HG03175 (cell line): ENCODE measurements around the gene MMS19.
"Not testable (repeated sequence)": the region's sequence is repeated elsewhere in the genome, so short reads cannot be mapped to it uniquely, and the experiment has no call there.

Source experiments
- ATAC-seq: cut with Tn5 transposase; IDR thresholded peaks from one replicate; pipeline ENCODE4 v1.9.1; 2021; ENCODE audit warnings: mild to moderate bottlenecking, moderate library complexity; ENCODE audit not compliant: unreplicated experiment

Gene MMS19

DNA sequence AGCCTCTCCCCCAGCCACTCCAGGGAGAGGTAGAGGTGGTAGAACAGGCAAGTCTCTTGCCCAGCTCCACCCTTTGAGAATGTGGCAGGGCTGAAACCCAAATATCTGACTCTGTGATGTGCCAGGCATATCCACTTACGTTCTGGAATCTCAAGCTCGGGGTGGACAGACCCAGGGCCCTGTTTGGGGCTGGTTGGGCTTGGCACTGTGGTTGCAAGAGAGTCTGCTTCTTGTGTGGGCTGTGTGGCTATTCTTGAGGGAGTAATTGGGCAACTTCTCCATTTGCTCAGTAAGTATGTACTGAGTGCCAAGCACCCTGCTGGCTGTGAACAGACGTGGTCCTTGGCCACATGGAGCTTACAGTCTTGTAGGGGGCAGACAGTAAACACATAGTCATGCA lies 5.2 kb upstream of the MMS19 start:
- no peak for ATAC-seq

DNA sequence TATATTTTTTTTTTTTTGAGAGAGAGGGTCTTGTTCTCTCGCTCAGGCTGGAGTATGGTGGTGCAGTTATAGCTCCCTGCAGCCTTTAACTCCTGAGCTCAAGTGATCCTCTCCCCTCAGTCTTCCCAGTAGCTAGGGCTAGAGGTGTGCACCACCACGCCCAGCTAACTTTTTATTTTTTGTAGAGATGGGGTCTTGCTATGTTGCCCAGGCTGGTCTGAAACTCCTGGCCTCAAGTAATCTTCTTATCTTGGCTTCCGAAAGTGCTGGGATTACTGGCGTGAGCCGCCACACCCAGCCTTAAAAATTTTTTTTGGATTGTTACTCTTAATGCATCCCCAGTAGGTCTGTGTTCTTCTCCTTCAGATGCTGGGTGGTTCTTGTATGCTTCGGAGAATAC lies 4.7 kb upstream of the MMS19 start:
- ATAC-seq, result no peak

DNA sequence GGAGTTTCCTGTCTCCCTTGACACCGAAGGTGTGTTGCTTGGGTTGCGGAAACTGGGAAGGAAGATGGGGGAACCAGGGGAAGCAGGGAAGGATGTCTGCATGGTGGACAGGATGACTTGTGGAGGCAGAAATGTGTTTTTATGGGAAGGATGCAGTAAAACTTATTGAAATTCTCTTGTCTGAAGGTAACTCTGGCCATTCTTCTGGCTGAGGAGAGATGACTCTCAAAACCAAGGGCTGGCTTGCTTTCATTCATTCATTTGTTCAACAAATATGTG lies 2.0 kb upstream of the MMS19 start:
- no peak for ATAC-seq

DNA sequence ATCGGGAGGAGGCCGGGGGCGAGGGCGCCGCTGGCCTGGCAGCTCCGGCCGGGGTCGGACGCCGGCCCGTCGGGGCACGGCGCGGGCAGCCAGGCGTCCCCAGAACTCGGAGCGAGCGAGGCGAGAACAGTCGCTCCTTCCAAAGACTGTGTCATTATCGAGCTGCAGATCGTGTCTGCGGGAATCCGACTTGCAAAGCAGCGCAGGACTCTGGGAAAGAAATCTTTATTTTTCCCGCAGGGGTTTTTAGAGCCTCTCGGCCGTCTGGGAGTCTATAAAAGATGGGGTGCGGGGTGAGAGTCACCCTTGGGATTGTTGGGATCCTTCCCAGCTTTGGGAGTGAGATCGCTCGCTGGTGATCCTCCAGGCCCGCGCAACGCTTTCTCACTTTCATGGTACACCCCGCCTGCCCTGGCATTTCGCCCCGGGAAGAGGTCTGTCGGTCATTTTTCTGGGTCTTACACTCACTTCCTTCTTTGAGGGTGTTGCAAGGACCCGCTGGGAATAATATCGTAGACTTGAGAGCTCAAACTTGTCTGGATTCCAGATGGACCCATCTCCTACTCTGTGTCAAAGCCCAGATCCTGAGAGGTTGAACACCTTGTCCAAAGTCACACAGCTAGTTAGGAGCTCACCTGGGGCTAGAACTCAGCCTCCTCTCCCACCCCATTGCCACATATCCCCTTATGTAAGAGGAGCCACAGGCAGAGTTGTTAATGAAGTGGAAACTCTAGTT lies 1.5 kb upstream of the MMS19 start:
- ATAC-seq, result no peak

DNA sequence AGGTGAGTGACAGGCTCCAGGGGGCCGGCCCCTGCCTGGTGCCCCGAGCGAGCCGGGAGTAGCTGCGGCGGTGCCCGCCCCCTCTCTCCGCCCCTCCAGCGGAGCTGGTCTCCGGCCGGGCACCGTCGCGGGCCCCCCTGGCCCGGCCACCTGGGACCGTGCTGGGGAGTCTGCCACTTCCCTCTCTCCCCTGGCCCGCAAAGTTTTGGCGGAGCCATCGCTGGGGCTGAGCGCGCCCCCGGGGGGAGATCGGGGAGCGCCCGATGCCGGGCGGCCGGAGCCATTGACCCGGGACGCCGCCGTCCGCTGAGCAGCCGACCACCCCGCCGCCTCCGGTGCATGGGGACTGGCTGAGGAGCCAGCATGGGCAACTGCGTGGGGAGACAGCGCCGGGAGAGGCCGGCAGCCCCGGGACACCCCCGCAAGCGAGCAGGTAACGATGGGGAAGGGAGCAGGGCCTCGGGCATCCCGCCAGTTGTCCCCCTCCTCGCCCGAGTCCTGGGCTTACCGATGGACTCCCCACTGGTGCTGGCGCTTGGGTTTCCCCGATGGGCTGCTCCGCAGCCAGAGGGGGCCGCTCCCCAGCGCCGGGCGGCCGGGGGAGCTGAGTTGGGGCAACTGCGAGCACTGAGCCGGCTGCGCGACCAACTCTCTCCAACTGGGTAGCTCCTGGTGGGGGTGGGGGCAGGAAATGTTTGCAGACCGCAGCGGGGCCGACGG lies 779 bp upstream of the MMS19 start, which contains the start of gene UBTD1:
UBTD1 (plus strand) TSS at position 84 of the 720 bp plus-strand sequence; CDS start at position 364, 280 bp downstream.
- ATAC-seq, result no peak

DNA sequence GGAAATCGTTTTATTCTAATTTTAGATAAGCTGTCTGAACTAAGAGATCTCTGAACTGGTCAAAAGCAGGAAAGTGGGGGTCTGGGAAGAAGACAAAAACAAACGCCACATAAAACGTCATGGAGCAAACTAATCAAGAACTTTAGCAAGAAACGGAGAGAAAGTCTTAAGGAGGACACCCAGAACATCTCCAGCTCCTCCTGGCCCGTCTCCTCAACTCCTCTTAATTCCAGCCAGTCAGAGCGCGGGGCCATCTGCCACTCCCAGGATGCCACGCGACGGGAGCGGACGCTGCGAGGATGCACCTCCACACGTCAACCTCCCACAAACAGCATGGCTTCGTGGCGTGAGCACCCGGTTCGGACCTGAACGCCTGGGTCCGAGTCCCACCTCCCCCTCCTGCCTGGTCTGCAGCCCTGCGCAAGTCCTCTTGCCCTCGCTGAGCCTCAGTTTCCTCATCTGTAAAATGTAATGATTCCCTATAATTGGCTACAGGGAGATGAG lies 598 bp downstream of the MMS19 start:
- peak; percentile 26 for ATAC-seq

DNA sequence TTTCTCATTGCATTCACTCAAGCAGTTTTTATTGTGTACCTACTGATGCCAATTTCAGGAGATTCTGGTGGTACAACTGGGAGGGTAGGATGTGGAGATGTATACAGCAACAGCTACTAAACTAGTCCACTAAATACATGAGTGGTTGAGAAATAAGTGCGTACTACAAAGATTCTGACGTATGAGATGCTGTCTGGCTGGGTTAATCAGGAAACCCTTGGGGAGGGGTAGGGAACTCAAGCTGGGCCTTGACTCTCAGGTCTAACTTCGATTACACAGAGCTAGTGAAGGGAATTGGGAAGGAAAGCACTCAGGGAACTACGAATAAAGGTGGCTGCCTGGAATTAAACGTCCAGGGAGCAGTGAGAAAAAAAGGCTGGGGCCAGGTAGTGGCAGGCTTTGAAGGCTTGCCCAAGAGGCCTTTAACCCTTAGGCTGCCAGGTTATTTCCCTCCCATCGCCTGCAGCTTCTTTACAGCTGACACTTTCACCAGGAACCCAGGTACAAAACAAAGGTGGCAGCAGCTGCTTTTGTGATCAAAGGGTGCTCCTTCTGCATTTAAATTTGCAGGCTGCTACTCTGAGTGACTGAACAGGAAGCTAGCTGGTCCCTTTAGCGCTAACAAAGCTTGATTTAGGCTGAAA lies 3.2 kb downstream of the MMS19 start:
- no peak for ATAC-seq

DNA sequence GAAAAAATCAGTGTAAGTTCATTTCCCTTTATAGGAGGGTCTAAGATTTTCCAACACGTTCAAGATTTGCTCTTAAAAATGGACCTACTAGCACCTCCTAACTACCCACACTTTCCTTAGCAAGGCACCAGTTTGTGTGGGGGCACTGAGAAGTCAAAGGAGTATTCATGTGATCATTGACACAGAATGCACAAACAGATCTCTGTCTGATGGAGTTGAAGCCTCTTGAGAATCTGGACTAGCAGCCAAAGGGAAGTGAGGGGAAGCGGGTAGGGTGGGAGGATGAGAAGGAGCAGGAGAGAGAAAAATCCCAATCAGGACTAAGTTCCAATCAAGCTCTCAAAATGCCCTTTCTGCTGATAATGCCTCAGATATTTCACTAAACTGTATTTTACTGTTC lies 4.1 kb downstream of the MMS19 start:
- ATAC-seq, result no peak

DNA sequence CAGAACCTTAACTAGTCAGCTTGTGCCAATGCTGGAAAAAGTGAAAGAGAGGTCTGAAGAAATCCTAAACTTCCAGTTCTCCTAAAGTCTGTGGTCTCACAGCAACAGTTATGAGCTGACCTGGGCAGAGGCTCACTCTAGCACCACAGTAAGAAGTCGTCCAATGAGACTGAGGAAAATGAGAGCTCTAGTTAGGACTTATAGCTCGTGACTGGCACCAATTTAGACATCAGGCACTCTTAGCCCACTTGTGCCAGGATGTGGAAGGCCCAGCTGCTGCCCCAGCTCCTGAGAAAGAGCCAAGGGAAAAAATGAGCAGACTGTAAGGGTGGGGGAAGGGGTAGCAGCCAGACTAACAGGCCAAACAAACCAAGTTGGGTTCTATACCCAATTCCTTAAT lies 7.6 kb downstream of the MMS19 start:
- no peak for ATAC-seq

DNA sequence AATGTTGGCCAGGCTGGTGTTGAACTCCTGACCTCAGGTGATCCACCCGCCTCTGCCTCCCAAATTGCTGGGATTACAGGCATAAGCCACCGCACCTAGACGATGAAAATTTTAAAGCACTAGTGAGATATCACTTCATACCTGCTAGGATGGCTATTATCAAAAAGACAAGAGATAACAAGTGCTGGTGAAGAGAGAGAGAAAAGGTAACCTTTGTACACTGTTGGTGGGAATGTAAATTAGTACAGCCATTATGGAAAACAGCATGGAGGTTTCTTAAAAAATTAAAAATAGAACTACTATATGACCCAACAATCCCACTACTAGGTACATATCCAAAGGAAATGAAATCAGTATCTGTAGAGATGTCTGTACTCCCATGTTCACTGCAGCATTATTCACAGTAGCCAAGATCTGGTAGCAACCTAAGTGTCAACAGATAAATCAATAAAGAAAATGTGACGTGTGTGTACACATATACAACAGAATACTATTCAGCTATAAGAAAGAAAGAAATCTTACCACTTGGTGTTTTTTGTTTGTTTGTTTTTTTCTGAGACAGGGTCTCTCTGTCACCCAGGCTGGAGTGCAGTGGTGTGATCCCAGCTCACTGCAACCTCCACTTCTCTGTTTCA lies 12.5 kb downstream of the MMS19 start:
- ATAC-seq, result no peak

DNA sequence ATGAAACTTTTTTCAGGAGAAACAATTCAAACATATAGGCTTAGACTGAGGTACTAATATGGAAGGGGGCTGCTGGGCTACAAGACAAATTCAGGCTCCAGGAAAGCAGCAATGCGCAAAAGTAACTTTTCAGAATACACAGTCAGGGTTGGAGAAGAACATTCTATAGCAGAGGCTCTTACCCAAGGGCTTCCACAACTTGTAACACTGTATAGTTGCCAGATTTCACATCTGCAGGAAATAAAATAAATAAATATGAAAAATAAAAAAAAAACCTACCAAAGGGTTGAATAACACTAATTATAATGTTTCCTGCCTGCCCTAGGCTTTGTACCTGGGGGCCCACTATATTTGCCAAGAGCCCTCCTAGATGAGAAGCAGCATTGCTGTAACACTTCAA lies 14.3 kb downstream of the MMS19 start:
- no peak for ATAC-seq

DNA sequence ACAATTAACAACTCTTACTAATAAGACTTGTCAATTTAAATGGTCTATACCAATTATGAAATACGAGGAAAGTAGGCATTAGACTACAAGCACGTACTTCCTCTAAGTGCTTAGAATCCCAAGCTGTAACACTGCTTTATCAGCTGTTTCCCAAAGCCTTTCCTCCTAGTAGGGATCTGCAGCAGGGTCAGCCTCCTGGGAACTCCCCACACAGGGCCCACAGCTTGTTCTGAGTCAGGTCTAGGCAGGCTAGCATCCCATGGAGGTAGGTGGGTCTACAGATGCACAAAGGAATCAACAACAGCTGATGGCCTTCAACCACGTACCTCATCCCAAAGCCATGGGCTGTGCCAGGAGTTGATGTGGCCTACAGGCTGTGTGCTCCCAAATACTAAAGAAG lies 14.7 kb downstream of the MMS19 start:
- no peak for ATAC-seq

DNA sequence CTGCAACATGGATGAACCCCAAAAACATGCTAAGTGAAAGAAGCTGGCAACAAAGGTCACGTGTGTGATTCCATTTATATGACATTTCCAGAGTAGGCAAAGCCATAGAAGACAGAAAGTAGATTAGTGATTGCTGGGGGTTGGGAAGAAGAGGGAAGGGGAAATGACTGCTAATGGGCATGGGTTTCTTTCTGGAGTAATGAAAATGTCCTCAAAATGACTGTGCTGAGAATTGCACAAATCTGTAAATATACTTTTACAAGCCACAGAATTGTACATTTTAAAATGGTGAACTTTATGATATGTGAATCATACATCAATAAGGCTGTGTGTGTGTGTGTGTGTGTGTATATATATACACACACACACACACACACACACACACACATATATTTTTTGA lies 15.8 kb downstream of the MMS19 start:
- ATAC-seq, result no peak

DNA sequence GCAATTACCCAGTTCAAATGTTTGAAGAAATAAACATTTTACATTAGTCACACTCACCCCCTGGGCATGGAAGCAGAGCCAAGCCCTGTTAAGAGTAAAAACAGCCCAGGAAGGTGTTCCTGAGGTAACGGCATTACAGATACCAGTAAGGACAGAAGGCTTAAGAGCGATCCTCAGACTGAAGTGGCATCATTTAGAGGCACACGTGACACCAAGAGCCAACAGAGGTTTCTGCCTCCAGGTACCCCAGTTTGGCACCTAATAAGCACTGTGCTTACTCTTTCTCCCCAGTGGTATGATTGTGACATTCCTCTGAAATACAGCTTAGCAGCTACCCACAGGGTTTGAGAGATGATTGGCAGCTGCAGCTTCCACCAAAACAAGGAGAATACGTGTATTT lies 17.2 kb downstream of the MMS19 start:
- no peak for ATAC-seq

DNA sequence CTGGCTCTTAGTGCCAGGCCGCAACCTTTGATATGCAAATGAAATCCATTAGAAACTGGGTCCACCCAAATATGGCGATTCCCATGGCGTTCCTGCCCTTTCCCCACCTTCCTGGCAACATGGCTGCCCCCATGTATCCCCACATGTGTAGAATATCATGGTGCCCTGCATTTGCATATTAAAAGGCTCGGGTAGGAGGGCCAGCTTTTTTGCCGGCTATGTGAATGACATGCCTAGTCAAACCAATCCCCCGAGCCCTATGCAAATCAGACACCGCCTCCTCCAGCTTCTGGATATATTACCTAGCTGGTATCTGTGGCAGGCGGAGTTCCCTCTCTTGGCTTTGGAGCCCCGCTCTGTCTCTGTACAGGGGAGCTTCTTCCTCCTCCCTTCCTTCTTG lies 18.3 kb downstream of the MMS19 start:
- ATAC-seq, result no peak

DNA sequence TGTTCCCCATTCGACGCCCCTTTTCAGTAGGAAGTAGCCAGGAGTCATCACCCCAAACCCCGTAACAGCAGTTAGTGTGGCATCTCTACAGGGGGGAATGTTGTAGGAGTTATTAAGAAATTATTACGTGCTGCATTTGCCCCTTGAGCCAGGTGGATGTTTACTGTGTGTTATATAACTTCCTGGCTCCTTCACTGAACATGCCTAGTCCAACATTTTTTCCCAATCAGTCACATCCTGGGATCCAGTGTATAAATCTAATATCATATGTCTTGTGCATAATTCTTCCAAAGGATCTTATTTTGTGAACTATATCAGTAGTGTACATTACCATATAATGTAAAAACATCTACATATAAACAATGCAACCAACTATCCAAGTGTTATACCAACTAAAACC lies 18.8 kb downstream of the MMS19 start:
- not testable (repeated sequence) for ATAC-seq

DNA sequence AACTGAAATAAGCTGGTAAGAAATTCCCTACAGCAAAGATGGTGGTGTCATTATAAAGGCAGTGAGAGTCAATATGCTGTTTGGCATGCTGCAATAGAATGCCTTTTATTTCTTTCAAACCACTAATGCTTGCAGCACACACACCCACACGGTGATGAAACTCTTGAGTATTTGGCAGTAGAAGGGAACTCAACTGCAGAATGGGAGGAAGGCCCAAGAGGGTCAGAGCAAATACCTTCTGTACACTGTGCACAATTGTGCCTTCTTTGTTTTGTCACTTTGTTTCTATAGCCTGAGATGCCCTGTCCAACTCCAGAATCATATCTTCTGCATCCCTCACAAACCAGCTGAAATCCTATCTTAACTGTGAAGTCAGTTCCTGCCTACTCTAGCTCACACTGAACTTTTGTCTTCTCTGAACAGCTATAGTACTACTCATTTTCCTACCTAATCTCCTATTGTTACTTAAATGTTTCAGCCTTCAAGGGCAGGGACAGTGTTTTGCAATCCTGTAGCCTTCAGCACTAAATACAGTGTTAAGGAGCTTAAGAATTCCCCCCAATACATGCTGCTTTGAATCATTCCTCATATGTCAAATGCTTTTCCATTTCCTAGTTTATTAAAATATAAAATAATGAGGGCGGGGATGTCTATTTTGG lies 22.2 kb downstream of the MMS19 start:
- no peak for ATAC-seq

DNA sequence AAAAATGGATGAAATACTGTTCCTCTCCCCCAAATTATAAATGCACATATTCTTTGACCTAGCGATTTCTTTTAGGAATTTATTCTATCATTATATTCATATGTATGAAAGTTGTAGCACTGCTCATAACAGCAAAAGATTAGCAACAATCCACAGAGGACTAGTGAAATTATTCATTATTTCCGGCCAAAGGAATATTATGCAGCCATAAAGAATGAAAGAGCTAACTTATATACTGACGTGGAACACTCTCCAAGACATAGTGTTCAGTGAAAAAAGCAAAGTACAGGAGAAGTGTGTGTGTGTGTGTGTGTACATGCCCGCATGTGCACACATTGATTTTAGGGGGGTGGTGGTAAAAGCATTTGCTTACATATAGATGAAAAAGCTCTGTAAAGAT lies 23.3 kb downstream of the MMS19 start:
- ATAC-seq, result no peak

DNA sequence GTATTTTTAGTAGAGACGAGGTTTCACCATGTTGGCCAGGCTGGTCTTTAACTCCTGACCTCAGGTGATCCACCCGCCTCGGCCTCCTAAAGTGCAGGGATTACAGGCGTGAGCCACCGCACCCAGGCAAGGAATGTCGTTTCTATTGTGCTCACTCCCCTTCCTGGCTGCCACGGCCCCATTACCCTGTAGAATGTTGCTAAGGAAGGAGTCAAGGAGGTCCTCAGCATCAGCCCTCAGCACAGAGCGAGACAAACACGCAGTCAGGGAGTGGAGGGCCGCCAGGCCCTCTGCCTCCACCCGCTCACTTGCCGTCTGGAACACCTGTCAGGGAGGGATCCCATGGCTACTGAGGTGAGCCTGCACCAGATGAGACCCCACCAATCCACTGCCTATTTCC lies 29.4 kb downstream of the MMS19 start:
- ATAC-seq, result not testable (repeated sequence)

DNA sequence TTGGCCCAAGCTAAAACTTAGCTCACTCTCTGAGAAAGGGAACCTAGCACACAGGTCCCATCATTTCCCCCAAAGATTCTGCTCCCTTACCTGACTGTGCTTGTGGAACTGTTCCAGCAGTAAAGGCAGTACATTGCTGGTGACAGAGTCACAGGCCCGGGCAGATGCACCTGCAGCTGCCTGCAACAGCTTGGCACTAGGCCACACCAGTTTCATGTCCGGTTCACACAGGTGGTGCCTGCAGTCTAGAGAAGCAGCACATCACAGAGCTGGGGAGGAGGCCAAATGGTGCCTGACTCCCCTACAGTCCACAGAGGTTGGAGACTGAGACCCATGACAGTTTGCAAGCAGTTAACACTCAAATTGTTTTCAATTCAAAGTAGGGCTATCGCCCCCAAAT lies 30.1 kb downstream of the MMS19 start:
- ATAC-seq, result no peak

DNA sequence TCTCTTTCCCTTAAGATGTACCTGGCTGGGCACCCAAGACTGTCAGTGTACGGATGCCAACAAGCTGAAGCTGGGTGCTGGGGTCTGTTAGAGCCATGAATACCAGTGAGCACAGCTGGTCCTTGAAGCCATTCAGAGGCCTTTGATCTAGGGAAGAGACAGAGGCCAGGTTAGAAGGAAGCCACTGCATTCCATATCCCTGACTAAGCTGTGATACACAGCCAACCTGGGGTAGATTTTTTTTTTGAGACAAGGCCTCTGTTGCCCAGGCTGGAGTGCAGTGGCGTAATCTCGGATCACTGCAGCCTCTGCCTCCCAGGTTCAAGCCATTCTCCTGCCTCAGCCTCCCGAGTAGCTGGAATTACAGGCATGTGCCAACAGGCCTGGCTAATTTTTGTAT lies 31.5 kb downstream of the MMS19 start:
- ATAC-seq, result no peak
